Ovary (tissue), 9 donors: Measurements from ENCODE around the gene SERPINE3. TPM values are rescaled to one million over a fixed set of nuclear protein-coding genes. Genes with fewer than 3 reads are reported as not detected.

Experiments used
- DNase-seq, 5 donors: peaks; one replicate each; pipeline ENCODE4 v3.0.0-alpha.2; 2019 to 2020
- H3K27ac ChIP-seq, 2 donors: fragments of 200-600 bp; one replicate each; pipeline versions ENCODE4 v1.5.1 to v1.8.0; 2019 to 2022
- H3K27me3 ChIP-seq: fragments of 200-600 bp; one replicate; pipeline ENCODE4 v1.8.0; 2022
- H3K36me3 ChIP-seq: fragments of 200-600 bp; sonication (generic); one replicate; pipeline ENCODE4 v1.5.1; 2019
- H3K4me1 ChIP-seq: one replicate; pipeline ENCODE4 v1.8.1; 2013; ENCODE audit warnings: mild to moderate bottlenecking, moderate library complexity; ENCODE audit not compliant: insufficient read depth
- H3K4me3 ChIP-seq: fragments of 200-600 bp; sonication (generic); one replicate; pipeline ENCODE4 v1.5.1; 2017
- H3K9me3 ChIP-seq, 2 donors: fragments of 200-600 bp in 1 of 2; sonication (generic) in 1 of 2; one replicate each; pipeline versions ENCODE4 v1.5.1 to v1.8.1; 2013 to 2019; ENCODE audit warnings: mild to moderate bottlenecking in 1 of 2, moderate library complexity in 1 of 2
- CTCF ChIP-seq, 3 donors: fragments of 450-650 bp in 2 of 3; fragments of 200-600 bp in 1 of 3; IDR thresholded peaks; one replicate each; pipeline versions ENCODE4 v1.5.1 to v1.8.0; 2016 to 2022; ENCODE audit warnings: antibody characterized with exemption in 3 of 3, mild to moderate bottlenecking in 1 of 3
- EP300 ChIP-seq: sonication (generic); formaldehyde crosslinking; IDR thresholded peaks from one replicate; pipeline ENCODE4 v1.6.1; 2017; ENCODE audit warnings: antibody characterized with exemption
- POLR2A ChIP-seq: fragments of 450-650 bp; IDR thresholded peaks from one replicate; pipeline ENCODE4 v1.6.1; 2017; ENCODE audit warnings: antibody characterized with exemption, mild to moderate bottlenecking, moderate library complexity
- WGBS, 3 donors: extraction: QIAGEN DNeasy Blood & Tissue Kit in 1 of 3; methylation state at CpG; one replicate each; pipeline versions ENCODE4 v1.1.5 to v1.1.7; 2013 to 2017; 5-methylcytosine and 5-hydroxymethylcytosine counted together
- intact Hi-C, 4 donors: fragments of 100-400 bp; cut with DNase I; formaldehyde crosslinking; loops; one replicate each; pipeline versions ENCODE4 v1.11.0 to v1.15.1; 2022 to 2023
- microRNA-seq, 3 donors: library from miRNA; unstranded; fragments of <30 nt; microRNA quantifications; one replicate each; pipeline versions ENCODE4 to v1.2.0, GENCODE V29; 2019 to 2020
- polyA plus RNA-seq, 2 donors: library from polyadenylated mRNA; stranded (reverse); fragments of 200-250 nt in 1 of 2; fragments of 350-450 nt in 1 of 2; fragmentation: Illumina TruSeq in 1 of 2; extraction: RNeasy Lipid Tissue Mini Kit (QIAGEN cat#74804) in 1 of 2; gene quantifications; one replicate each; pipeline ENCODE4 v1.2.3, GENCODE V29; 2013 to 2014
- small RNA-seq: library from RNA; depleted of rRNA; stranded (forward); fragments of <200 nt; gene quantifications from one replicate; pipeline ENCODE3, GENCODE V24; 2016
- total RNA-seq, 7 donors: library from RNA; depleted of rRNA in 2 of 7; stranded (reverse); fragments of >200 nt in 2 of 7; fragmentation: NEBNext Ultra II Directional in 3 of 7; extraction: Animal tissue kit (Norgen Biotek cat#: 25700) in 3 of 7; gene quantifications; one replicate each; pipeline versions ENCODE4 v1.1.0 to v1.2.4, GENCODE V29; 2016 to 2023
- donor health status: DM: no; HTN: no; CAD: no; lungs with moderate emphysema.
- donor health status: DM: no; HTN: no; CAD: no.
- donor health status: Bipolar disorder and iron deficiency.
- donor health status: DM: yes; HTN: yes; CAD: no.
- donor health status: DM: no; HTN: no; CAD: no.
- donor health status: DM: yes; HTN: yes; CAD: no.

Gene SERPINE3
- total and polyA plus RNA-seq, 9 donors, result 0.11 to 0.18 TPM; not detected in 7

GRCh38 chr13:51397262-51397941 lies 57.9 kb downstream of the SERPINE3 start:
- no peak for DNase-seq
- no peaks in the 10 kb centered on the region for H3K27me3 ChIP-seq
- no peaks in the 10 kb centered on the region for H3K9me3 ChIP-seq
- H3K36me3 ChIP-seq, result no peaks in the 10 kb centered on the region
- intact Hi-C loops, result no loop called here
- 69 to 82% (median 73%) methylated on average over 6 of the region's 6 CpGs for WGBS, 3 donors
- H3K27ac ChIP-seq, result no peak overlapping the region
- no peak for TF ChIP-seq EP300
- TF ChIP-seq POLR2A, result no peak
- TF ChIP-seq CTCF (IDR thresholded peaks at IDR 0.05), result no peak
- H3K4me3 ChIP-seq, result no peak overlapping the region
- no peaks in the 10 kb centered on the region for H3K4me1 ChIP-seq

- intact Hi-C loops, result no loop called here
These were observed 65.7 kb downstream of the SERPINE3 start for GRCh38 chr13:51405176-51405575.

GRCh38 chr13:51412431-51412830 lies 72.9 kb downstream of the SERPINE3 start:
- Histone ChIP-seq H3K36me3 (no peaks in the 10 kb centered on the region), H3K27ac (no peak overlapping the region), H3K4me3 (no peak overlapping the region), H3K9me3 (no peaks in the 10 kb centered on the region), H3K27me3 (no peaks in the 10 kb centered on the region), H3K4me1 (no peaks in the 10 kb centered on the region)
- 92 to 94% (median 92%) methylated on average over 3 of the region's 3 CpGs for WGBS, 3 donors
- DNase-seq, result no peak
- intact Hi-C loops, result no loop called here
- no peak for TF ChIP-seq CTCF (IDR thresholded peaks at IDR 0.05)
- TF ChIP-seq EP300, result no peak
- no peak for TF ChIP-seq POLR2A

More at GRCh38 chr13:51405176-51405575, 65.7 kb downstream of the SERPINE3 start:
- Histone ChIP-seq H3K4me1 (peaks cover 4% of the 10 kb centered on the region), H3K36me3 (no peaks in the 10 kb centered on the region), H3K27ac (no peak overlapping the region), H3K9me3 (no peaks in the 10 kb centered on the region), H3K27me3 (no peaks in the 10 kb centered on the region), H3K4me3 (no peak overlapping the region)
- DNase-seq, result no peak
- TF ChIP-seq EP300 (no peak), CTCF (IDR thresholded peaks at IDR 0.05) (no peak), POLR2A (no peak)
- WGBS, 3 donors, result 78 to 81% (median 81%) methylated on average over 2 of the region's 2 CpGs

Small RNA genes within 50 kb of the gene (microRNA-seq; reads per million reads assigned to microRNA genes)
- gene MIR5693, result 0 reads per million in 3 donors

Small RNA genes within 50 kb of the gene (small RNA-seq; reads per million reads assigned to genes)
- not detected for gene MIR5693

Other genes starting within 250 kb of the SERPINE3 start
- gene C13orf42, start 228.4 kb upstream of the SERPINE3 start, total RNA-seq, result not detected
- gene C13orf42, start 228.4 kb upstream of the SERPINE3 start, polyA plus RNA-seq, result under 1 TPM in 1 of 2 donors, not detected in 1; 0.04 TPM
- 1 to 10 TPM in 6 of 7 donors, under 1 TPM in 1; 0.48 to 8.8 (median 1.9) TPM for gene FAM124A, start 117.3 kb upstream of the SERPINE3 start, total RNA-seq
- 1 to 10 TPM in 1 of 2 donors, under 1 TPM in 1; 0.63 to 2.3 TPM for gene FAM124A, start 117.3 kb upstream of the SERPINE3 start, polyA plus RNA-seq
- 10 to 100 TPM; 26.7 to 38.9 (median 31.0) TPM for gene INTS6, start 113.3 kb downstream of the SERPINE3 start, total RNA-seq
- 10 to 100 TPM; 11.2 to 21.2 TPM for gene INTS6, start 113.3 kb downstream of the SERPINE3 start, polyA plus RNA-seq
- 10 to 100 TPM in 6 of 7 donors, 1 to 10 TPM in 1; 9.9 to 17.9 (median 14.9) TPM for gene WDFY2, start 244.8 kb downstream of the SERPINE3 start, total RNA-seq
- gene WDFY2, start 244.8 kb downstream of the SERPINE3 start, polyA plus RNA-seq, result 10 to 100 TPM in 1 of 2 donors, 1 to 10 TPM in 1; 5.4 to 11.6 TPM